Fibroblast of the conjunctiva (primary cell): ENCODE results near the gene OSBP2.

Source experiments
- DNase-seq: peaks from one replicate; pipeline ENCODE4 v3.0.0-alpha.2; 2010; ENCODE audit warnings: low read depth

Gene OSBP2

GRCh38 chr22:30905696-30906341 is 211.1 kb downstream of the OSBP2 start:
- no peak for DNase-seq

- DNase-seq, result no peak
These were observed 211.7 kb downstream of the OSBP2 start for GRCh38 chr22:30906411-30906810.

DNA sequence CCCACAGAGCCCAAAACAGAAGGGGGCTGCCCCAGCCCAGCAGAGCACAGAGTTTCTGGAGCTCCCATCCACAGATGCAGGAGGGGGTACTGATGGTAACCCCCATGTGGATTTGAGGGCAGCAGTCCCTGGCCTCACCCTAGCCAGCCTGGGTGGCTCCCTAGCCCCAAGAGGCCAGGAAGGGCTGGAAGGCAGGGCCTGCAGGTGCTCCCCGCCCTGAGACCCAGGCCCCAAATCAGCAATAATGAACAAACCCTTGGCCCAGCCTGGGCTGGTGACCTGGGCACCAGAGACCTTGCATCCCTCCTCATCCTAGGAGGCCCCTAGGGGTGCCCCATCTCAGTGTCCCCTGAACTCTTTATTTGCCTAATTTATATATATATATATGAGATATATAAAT is 212.3 kb downstream of the OSBP2 start:
- no peak for DNase-seq

- no peak for DNase-seq
These were observed 213.4 kb downstream of the OSBP2 start for GRCh38 chr22:30908051-30908461.

- no peak for DNase-seq
These were observed 214.6 kb downstream of the OSBP2 start for GRCh38 chr22:30909306-30909705.

DNA sequence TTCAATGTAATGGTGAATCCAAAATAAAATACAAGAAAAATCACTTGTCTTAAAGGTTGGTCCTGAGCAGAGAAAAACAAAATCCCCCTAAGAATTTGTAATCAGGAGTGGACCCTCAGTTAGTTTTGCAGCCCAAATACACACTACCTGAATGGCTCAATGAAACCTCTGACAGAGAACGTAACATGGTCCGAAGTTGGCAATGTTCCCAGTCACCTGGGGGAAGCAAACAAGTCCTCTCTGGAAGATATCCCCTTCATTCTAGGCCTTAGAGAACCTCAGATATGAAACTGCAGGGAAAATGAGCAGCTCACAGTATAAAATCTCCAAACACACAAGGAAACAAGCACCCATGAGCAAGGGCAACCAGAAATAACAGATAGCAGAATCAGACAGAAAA is 215.7 kb downstream of the OSBP2 start:
- no peak for DNase-seq

GRCh38 chr22:30918761-30919160 is 224.1 kb downstream of the OSBP2 start:
- DNase-seq, result no peak

- no peak for DNase-seq
These were observed 225.3 kb downstream of the OSBP2 start for GRCh38 chr22:30919973-30920372.

DNA sequence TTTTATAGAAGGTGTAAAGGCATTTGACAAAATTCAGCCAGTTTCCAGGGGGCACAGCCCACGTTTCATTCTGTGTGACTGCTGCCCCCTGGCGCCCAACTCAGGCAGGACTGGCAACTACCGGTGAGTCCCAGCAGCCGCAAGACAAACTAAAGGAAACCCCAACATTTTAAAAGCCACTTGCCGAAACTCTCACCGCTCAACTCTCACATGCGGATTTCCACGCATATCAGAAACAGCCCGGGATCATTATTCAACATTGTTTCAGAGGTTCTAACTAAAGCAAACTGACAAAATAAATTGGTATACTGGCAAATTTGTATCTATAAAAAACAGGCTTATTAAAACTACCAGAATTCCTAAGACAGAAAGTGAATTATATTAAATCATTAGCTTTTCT is 225.7 kb downstream of the OSBP2 start:
- peak; percentile 32 for DNase-seq

DNA sequence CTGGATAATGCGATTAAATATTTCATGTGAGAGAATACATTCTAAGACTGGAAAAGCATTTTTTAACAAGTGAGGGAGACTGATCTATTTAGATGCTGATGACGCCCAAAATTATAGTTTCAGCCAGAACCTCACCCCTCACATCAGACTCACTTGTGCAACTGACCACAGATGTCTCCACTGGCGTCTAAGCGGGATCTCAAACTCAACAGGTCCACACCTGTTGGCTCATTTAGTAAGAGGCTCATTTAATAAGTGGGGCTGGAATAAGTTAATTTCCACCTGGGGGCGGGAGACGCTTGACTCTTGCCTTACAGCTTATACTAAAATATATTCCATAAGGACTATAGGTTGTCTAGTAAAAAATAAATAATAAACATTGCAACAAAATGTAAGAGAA is 226.4 kb downstream of the OSBP2 start:
- no peak for DNase-seq

DNA sequence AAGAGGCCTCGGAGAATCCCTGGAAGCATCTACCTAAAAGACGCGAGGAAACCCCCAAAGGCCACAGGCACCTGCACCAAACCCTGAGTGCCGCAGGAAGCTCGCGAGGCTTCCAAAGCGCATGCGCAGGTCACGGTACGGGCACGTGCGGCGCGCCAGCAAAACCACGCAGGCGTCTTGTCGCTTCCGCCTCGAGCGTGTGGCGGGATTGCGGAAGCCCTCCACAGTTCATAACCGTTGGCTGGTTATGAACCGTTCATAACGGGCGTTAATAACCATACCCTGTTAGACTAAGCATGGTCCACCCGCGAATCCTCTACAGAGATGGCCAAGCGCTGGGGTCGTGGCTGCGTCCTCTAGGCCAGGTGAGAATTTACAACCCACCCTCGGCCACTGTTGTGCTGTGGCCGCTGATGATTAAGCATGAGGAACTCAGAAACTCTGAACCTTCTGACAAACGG is 227.5 kb downstream of the OSBP2 start:
- peak; percentile 16 for DNase-seq

- DNase-seq, result no peak
These were observed 228.7 kb downstream of the OSBP2 start for GRCh38 chr22:30923168-30923900.

DNA sequence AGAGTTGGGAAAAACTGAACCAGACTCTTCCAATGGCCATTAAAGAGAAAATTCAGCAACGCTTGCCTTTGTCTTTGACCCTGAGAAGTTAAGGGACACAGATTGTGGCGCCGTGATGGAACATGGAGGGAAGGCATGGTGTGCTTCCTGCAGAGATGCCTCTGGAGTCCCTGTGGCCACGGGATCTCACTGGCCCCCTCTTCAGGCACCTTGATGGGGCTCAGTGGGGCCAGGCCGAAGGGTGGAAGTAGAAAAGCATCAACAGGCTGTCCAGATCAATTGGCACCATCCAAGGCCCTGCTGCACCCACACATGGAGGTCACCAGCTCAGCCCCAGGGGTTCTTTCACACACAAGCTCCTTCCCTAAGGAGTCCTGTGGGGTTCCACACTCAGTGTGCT is 231.0 kb downstream of the OSBP2 start:
- no peak for DNase-seq

DNA sequence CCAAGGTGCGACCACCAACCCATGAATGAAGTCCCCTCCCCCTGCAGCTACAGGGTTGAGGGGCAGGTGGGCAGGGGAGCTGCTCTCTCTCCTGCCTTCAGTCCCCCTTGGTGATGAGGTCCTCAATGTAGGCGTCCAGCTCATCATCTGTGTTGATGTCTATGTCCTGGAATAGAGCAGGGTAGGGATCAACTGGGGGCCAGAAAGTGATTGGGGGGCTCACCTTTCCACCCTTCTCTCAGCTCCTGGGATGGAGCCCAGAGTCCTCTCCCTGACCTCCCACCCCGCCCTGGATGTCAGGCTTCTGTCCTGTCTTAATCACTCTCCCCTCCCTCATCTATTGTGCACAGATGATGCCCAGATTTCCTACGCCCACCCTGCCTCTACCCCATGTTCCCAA is 232.0 kb downstream of the OSBP2 start:
- DNase-seq, result no peak

DNA sequence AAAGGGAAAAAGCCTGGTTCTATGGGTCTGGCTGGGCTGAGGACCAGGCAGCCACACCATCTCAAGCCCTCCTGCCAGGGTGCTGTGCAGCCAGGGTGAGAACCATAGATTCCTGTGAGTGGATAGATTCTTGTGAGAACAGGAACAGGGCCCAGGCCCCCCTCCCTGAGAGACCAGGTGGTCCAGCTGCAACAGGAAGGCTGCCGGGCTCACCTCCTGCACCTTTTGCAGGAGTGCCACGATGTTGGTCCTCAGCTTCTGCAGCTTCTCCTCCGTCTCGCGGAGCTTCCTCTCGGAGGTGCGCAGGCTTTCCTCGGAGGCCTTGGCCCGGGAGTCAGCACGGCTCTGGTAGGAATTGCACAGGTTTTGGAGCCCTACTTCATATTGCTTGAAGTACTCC is 233.1 kb downstream of the OSBP2 start:
- no peak for DNase-seq

GRCh38 chr22:30928401-30928800 is 233.7 kb downstream of the OSBP2 start:
- no peak for DNase-seq

- no peak for DNase-seq
These were observed 235.6 kb downstream of the OSBP2 start for GRCh38 chr22:30930228-30930627.

DNA sequence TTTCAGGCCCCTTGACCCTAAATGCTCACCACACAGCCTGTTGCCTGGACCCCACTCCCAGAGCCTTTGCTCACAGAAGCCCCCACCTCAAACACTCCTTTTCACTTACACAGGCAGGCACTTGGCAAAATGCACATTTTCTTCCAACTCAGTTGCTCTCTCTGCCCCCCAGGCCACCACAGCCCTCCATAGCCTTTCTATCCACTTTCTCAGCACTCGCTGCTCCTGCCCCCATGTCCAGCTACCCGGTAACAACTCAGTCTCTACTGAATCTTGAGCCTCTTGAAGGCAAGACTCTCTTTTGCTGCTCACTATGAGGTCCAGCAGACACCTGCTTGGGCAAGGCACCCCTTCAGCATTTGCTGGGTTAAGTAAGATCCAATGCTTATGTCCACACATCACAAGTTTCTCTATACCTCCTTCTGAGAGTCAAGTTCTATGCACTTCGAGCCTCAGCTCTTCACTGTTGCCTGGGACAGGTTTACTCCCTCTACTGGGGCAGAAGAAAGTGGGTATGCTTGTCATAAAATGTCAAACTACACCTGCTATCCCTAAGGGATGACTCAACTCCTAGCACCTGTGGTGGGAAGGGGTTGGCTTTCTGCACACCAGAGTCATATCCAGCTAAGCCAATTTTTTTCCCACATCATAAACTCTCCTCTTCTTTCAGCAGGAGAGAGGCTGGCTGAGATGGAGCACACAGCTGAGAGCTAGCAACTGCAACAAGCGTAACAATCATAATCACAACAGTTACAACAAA is 237.0 kb downstream of the OSBP2 start:
- no peak for DNase-seq

- no peak for DNase-seq
These were observed 238.0 kb downstream of the OSBP2 start for GRCh38 chr22:30932661-30933060.

DNA sequence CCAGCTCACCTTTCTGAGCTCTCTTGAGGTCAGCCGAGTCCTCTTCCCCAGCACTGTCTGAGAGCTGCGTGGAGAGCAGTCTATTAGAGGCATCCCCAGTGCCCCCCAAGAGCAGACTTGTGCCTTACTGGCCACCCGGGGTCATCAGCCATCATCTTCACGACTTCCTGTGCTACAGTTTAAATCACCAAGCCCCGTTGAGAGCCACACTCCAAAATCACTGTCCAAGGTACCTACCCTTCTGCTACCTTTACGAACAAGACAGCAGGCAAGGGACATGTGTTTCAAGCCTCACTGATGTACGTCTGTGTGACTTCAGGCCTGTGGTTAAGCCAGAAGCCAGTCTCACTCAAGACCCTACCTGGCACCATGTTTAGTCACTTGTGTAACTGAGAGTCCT is 238.8 kb downstream of the OSBP2 start:
- no peak for DNase-seq

- no peak for DNase-seq
These were observed 239.4 kb downstream of the OSBP2 start for GRCh38 chr22:30934053-30934452.

- no peak for DNase-seq
These were observed 246.2 kb downstream of the OSBP2 start for GRCh38 chr22:30940685-30941362.

GRCh38 chr22:30941363-30941740 is 246.7 kb downstream of the OSBP2 start:
- DNase-seq, result no peak
